GM21390 (cell line): ENCODE measurements around the gene DOK1.
"Not testable (repeated sequence)": the region's sequence is repeated elsewhere in the genome, so short reads cannot be mapped to it uniquely, and the experiment has no call there.

Experiments
- ATAC-seq: cut with Tn5 transposase; IDR thresholded peaks from one replicate; pipeline ENCODE4 v1.9.1; 2021; ENCODE audit not compliant: unreplicated experiment

Gene DOK1

DNA sequence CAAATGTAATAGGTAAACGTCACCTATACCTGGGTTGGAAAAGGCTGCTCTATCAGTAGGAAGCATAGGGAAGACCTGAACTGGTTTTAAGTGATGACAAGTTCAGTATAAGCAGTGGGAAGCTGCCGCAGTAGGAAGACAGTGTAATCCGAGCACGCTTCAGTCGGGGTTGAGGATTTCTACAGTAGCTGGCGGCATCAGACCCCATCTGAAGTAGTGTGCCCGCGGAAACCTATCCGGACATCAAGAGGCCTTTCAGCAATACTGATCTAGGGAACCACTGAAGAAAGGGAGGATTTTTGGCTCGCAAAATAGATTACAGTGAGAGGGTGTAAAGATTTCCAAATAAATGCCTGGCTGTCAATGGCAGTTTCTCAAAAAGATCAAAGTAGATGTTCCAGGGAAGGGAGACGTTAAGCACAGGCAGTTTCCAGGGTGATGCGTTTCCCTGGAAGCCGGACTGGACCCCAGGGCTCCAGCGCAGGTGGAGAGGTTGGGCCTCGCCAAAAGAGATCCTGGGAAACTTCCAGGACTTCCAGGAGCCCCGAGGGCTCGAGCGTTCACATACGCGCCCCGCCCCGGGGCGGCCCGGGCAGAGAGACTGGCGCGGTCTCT is 6.1 kb upstream of the DOK1 start:
- no peak for ATAC-seq

- no peak for ATAC-seq
Measured at GRCh38 chr2:74548900-74549826, 5.4 kb upstream of the DOK1 start.

DNA sequence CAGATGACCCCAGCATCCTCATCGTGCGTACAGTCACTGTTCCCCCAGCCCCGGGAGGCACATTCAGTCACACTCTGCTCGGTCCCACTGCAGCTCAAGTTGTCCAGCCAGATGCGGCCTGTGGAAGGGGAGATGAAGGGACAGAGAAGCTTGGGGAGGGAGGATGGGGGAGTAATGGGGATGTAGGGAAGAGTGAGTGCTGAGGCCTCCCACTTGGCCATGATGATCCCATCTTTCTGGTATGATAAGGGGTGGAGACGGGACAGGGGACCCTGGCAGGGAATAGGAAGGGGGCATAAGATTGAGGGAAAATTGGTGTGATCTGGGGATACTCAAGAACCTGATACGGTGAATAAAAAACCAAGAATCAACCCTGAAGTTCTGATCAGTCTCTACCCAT is 4.3 kb upstream of the DOK1 start:
- no peak for ATAC-seq

DNA sequence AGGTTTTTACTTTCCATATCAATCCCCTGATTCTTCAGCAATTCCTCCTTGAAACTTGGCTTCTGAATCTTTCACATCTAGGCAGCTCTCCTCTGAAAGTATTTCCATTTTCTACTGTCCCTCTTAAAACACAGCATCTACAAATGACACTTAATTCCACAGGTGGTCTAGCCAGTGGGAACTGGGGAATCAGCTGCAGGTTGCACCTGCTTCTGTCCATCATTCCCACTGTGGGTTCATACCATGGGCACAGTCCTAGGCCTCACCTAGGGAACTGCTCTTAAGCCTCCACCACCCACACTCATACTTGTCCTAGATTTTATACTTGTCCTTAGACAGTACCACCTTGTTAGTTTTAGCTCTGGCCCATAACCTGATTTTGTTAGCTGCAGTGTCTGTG is 3.0 kb upstream of the DOK1 start:
- no peak for ATAC-seq

- ATAC-seq: no peak
Measured at GRCh38 chr2:74551942-74552913, 2.3 kb upstream of the DOK1 start.

GRCh38 chr2:74552914-74553811 is 1.4 kb upstream of the DOK1 start:
- ATAC-seq: no peak

DNA sequence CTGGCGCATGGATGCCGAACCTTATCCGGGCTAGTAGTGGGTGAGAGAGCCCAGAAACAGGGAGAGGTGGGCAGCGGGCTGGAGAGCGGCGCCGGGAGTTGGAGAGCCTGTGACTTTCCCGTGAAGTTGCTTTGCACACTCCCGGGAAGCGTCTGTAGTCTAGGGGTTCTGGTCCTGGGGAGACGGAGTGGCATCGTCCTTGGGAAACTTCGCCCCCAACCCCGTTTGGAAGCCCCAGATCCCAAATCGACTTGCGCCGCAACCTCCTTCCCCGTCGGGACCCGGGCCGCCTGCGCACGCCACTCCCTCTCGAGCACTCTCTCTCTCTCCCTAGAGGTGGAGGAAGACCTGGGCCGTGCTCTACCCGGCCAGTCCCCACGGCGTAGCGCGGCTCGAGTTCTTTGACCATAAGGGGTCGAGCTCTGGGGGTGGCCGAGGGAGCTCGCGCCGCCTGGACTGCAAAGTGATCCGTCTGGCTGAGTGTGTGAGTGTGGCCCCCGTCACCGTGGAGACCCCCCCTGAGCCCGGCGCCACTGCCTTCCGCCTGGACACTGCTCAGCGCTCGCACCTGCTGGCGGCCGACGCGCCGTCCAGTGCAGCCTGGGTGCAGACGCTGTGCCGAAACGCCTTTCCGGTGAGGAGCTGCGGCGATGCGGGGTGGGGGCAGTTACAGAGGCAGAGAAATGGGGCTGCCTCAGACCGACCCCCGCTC is 456 bp downstream of the DOK1 start:
- ATAC-seq: peak; percentile 35

GRCh38 chr2:74555610-74556103 is 1.1 kb downstream of the DOK1 start:
- ATAC-seq: no peak

- ATAC-seq: no peak
Measured at GRCh38 chr2:74556159-74556558, 1.6 kb downstream of the DOK1 start.

GRCh38 chr2:74556831-74557370 is 2.4 kb downstream of the DOK1 start:
- ATAC-seq: no peak

DNA sequence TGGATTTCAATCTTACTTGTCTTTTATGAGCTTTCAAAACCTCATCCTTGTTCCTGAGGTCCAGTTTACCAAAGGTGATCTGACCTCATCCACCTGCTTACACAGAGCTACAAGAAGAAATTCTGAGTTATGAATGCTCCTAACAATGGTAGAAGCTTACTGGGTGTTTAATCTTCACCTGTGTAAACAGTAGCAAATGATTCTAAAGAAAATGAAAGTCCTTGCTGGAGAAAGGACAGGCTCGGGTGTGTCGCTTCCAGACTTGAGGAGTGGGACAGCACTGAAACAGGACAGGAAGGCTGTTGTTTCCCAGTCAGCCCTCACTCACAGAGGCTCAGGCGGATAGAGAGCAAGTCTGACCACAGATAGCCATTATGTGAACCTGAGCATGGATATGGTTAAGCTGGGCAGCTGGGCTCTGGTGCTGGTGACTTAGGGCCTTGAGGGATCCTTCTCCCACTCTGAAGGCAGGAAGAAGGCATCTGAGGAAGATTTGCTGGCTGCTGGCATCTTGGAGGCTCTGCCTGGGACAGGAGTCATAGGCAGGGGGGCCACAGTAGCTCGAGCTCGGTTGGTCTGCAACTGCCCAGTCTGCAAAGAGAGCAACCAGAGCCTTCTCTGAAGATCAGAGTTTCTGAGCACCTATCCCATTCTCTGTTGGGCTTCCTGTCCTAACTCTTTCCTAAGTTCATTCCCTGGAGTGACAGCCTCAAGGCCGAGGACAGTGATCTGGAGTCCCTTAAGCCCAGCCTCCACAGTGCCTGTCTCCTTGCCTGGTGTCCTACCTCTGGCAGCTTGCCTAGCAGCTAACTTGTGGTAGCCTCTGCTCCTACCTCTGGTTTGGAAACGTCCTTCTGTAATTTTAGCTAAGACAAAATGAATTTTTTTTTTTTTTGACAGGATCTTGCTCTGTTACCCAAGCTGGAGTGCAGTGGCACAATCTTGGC is 4.0 kb downstream of the DOK1 start:
- no peak for ATAC-seq

DNA sequence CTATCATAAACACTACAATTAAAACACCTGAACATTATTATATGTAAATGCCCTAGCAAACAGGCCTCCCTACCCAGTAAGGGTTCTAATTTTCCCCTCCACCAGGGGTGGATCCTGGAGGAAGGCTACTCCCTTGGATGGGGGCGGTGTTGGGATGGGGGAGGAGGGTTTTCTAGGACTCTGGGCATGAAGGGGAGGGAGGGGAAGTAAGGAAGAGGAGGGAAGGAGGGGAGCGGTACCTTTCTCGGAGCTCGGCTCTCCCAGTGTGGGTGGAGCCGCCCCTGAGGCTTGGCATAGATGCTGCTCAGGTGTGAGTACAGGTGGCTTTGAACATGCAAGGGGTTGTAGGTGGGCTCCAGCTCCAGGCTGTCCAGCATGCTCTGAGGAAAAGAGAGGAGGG is 5.4 kb downstream of the DOK1 start:
- no peak for ATAC-seq

GRCh38 chr2:74560591-74560990 is 6.1 kb downstream of the DOK1 start:
- no peak for ATAC-seq

DNA sequence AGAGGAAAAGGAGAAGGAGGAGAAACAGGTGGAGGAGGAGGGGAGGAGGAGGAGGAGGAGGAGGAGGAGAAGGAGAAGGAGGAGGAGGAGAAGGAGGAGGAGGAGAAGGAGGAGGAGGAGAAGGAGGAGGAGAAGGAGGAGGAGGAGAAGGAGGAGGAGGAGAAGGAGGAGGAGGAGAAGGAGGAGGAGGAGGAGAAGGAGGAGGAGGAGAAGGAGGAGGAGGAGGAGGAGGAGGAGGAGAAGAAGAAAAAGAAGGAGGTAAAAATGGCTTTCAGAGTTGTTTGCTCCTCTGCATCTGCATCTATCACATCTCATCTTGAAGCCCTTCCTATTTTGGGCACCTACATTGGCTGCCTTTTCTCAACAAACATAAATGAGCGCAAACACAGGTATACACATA is 6.5 kb downstream of the DOK1 start:
- ATAC-seq: not testable (repeated sequence)

- no peak for ATAC-seq
Measured at GRCh38 chr2:74562126-74562775, 7.7 kb downstream of the DOK1 start.

DNA sequence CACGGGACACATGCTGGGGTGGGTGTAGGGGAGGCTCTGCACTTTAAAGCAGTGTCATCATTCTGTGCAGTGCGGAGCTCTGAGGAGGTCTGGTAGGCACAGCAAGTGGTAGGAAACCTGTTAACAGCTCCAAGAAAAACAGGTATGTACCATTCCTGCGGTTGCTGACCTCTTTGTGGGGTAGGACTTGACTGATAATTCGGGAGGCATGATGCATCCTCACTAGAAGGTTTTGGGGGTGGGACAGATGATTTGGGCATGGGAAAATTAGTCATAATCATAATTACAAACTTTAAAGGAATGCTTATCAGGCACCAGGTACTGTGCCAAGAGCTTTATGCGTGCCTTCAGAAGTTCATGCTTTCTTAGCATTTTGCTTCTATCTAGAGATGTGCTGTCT is 9.7 kb downstream of the DOK1 start:
- ATAC-seq: no peak

GRCh38 chr2:74566076-74566753 is 11.7 kb downstream of the DOK1 start:
- no peak for ATAC-seq
